Measurements from ENCODE around the gene GYPC. TPM values are rescaled to one million over a fixed set of nuclear protein-coding genes. Genes with fewer than 3 reads are reported as not detected.
"Not testable (repeated sequence)": the region's sequence is repeated elsewhere in the genome, so short reads cannot be mapped to it uniquely, and the experiment has no call there.

The GYPC gene
- total and polyA plus RNA-seq, 4 experiments from 2014 or later = 78.5 to 165 (median 113) TPM

DNA sequence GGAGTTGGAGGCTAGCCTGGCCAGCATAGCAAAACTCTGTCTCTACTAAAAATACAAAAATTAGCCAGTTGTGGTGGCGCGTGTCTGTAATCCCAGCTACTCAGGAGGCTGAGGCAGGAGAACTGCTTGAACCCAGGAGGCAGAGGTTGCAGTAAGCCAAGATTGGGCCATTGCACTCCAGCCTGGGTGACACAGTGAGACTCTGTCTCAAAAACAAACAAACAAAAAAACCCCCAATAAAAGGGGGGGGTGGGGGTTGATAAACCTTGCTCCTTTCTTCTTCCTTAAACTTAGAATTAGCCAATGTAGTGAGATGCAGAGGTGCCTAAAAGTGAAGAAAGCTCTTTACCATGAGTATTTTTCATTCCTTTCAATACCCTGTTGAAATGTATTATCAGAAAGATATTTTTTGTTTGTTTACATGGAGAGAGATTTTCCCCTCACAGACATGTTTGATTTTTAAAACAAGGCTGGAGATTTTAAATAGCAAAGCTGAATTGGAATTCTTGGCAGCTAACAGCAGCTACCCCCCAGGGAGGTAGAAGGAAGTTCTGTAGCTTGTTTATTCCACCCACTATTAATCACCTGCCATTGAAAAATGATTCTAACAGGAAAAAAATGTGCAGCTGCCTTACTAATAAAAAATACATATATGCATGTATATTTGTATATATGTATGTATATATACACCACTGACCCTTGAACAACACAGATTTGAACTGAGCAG lies 48.6 kb downstream of the GYPC start:
- no peak for DNase-seq
- Mint-ChIP-seq H3K4me3 (no peak overlapping the region), H3K27me3 (peaks cover 0 to 1% of the 10 kb centered on the region in 2 donors), H3K4me1 (peaks cover 0 to 8% (median 0%) of the 10 kb centered on the region in 4 donors), H3K36me3 (peaks cover 0 to 13% of the 10 kb centered on the region in 2 donors), H3K27ac (no peak overlapping the region), H3K9me3 (no peaks in the 10 kb centered on the region)
- H3K27ac ChIP-seq (ENCODE audit: low read depth, low read length) = no peak overlapping the region
- no peaks in the 10 kb centered on the region for H3K4me1 ChIP-seq (ENCODE audit: insufficient read depth, low read length)
- no peaks in the 10 kb centered on the region for H3K9me3 ChIP-seq (ENCODE audit: control insufficient read depth in 1 of 2, low read length in 2 of 2)
- no peaks in the 10 kb centered on the region for H3K36me3 ChIP-seq (ENCODE audit: insufficient read depth, low read length)
- no peaks in the 10 kb centered on the region for H3K27me3 ChIP-seq (ENCODE audit: insufficient read depth, low read length)
- H3K4me3 ChIP-seq (ENCODE audit: low read length in 2 of 2) = no peak overlapping the region
- POLR2A ChIA-PET (ENCODE audit: partially characterized antibody) = no interaction called here
- intact Hi-C loops (cut with micrococcal nuclease) = loop anchor here (5.0 kb wide), 1 partner anchor 47 kb away; the partner anchor contains the start of gene GYPC
- CTCF ChIA-PET (ENCODE audit: partially characterized antibody) = no interaction called here

DNA sequence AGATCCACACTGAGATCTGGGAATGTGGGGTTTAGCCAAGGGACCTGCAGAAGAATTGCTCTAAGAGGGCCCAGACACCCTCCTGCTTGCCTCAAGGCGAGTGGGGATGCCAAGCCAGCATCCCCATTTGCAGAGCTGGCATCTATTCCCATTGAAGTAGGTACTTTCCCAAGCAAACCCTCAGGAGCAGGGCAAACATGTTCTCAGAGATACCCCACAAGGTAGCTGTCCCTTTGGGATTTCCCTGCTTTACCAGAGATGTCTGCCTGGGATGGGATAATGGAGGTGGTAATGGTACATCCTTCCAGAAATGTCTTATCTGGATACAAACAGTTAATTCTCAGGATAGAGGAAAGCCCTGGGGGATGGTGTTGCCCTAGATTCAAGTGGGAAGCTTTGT lies 51.2 kb downstream of the GYPC start:
- no peaks in the 10 kb centered on the region for H3K27me3 ChIP-seq (ENCODE audit: insufficient read depth, low read length)
- H3K36me3 ChIP-seq (ENCODE audit: insufficient read depth, low read length) = no peaks in the 10 kb centered on the region
- intact Hi-C loops (cut with micrococcal nuclease) = no loop called here
- H3K4me1 ChIP-seq (ENCODE audit: insufficient read depth, low read length) = no peaks in the 10 kb centered on the region
- H3K27ac ChIP-seq (ENCODE audit: low read depth, low read length) = no peak overlapping the region
- CTCF ChIA-PET (ENCODE audit: partially characterized antibody) = no interaction called here
- Mint-ChIP-seq H3K9me3 (peaks cover 0 to 2% (median 0%) of the 10 kb centered on the region in 8 donors), H3K4me1 (peaks cover 0 to 3% (median 0%) of the 10 kb centered on the region in 4 donors), H3K27me3 (peaks cover 0 to under 1% of the 10 kb centered on the region in 2 donors), H3K36me3 (no peaks in the 10 kb centered on the region), H3K27ac (no peak overlapping the region), H3K4me3 (no peak overlapping the region)
- no peak overlapping the region for H3K4me3 ChIP-seq (ENCODE audit: low read length in 2 of 2)
- no peaks in the 10 kb centered on the region for H3K9me3 ChIP-seq (ENCODE audit: control insufficient read depth in 1 of 2, low read length in 2 of 2)
- DNase-seq = no peak
- POLR2A ChIA-PET (ENCODE audit: partially characterized antibody) = no interaction called here

DNA sequence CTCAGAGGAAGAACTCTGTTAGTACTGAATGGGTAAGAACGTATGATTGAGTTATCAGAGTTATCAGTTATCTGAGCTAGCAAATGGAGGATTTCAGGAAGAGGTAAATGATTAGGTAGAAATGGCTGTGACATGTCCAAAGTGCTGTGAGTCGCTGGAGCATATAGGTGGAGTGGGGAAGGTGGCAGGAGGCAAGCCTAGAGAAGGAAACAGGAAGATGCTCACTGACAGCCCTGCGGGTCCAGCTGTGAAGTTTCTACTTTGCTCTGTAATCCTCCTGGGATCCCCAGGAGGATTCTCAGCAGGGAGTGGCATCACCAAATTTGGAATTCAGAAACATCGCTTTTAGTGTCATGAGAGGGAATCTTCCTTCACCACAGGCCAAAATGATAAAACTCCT lies 52.0 kb downstream of the GYPC start:
- no peak overlapping the region for H3K4me3 Mint-ChIP-seq
- H3K4me3 ChIP-seq (ENCODE audit: low read length in 2 of 2) = no peak overlapping the region
- intact Hi-C loops (cut with micrococcal nuclease) = no loop called here
- peak overlapping the region in 1 of 7 donors; percentile 37 for H3K27ac Mint-ChIP-seq
- H3K9me3 Mint-ChIP-seq = peaks cover 0 to 2% (median 0%) of the 10 kb centered on the region in 8 donors
- CTCF ChIA-PET (ENCODE audit: partially characterized antibody) = no interaction called here
- no peak overlapping the region for H3K27ac ChIP-seq (ENCODE audit: low read depth, low read length)
- DNase-seq = no peak
- POLR2A ChIA-PET (ENCODE audit: partially characterized antibody) = no interaction called here
- H3K4me1 Mint-ChIP-seq = no peaks in the 10 kb centered on the region
- no peaks in the 10 kb centered on the region for H3K27me3 ChIP-seq (ENCODE audit: insufficient read depth, low read length)
- H3K9me3 ChIP-seq (ENCODE audit: control insufficient read depth in 1 of 2, low read length in 2 of 2) = no peaks in the 10 kb centered on the region
- H3K36me3 Mint-ChIP-seq = no peaks in the 10 kb centered on the region
- no peaks in the 10 kb centered on the region for H3K36me3 ChIP-seq (ENCODE audit: insufficient read depth, low read length)
- H3K4me1 ChIP-seq (ENCODE audit: insufficient read depth, low read length) = no peaks in the 10 kb centered on the region
- no peaks in the 10 kb centered on the region for H3K27me3 Mint-ChIP-seq

DNA sequence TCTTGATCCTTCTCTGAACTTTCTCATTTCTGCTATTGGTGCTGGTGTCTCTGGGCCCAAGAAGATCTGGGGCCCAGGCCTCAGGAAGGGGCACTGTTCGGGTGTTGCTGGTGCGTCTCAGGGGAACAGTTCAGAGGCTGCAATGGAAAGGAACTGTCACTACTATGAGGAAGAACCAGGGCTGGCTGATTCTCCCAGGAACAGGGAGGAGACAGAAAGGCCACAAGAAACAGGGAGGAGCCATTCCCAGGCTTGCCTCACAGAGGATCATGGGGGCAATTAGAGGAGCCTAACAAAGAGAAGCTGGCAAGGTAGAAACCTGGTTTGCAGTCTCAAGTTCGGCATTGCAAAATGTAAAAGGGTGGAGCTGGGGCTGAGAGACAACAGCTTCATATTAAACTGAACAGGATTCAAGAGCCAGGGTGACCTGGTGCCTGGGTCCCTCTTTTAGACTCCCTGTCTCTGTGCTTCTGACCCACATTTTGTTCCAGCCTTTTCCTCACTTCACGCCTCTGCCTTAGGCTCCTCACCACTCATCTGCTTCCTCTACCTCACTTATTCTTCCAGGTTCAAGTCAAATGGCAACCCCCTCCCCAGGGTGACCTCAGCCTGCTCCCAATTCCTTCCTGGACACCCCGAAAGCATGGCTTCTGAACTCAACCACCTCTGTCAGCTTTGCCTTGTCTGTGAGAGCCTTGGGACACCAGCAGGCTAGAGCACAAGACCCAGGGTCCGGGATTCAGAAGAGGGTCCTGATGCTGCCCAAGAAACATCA lies 58.4 kb downstream of the GYPC start:
- H3K36me3 Mint-ChIP-seq = no peaks in the 10 kb centered on the region
- Histone ChIP-seq H3K4me1 (ENCODE audit: insufficient read depth, low read length) (no peaks in the 10 kb centered on the region), H3K36me3 (ENCODE audit: insufficient read depth, low read length) (no peaks in the 10 kb centered on the region), H3K27me3 (ENCODE audit: insufficient read depth, low read length) (no peaks in the 10 kb centered on the region), H3K4me3 (ENCODE audit: low read length in 2 of 2) (no peak overlapping the region), H3K27ac (ENCODE audit: low read depth, low read length) (no peak overlapping the region), H3K9me3 (ENCODE audit: control insufficient read depth in 1 of 2, low read length in 2 of 2) (no peaks in the 10 kb centered on the region)
- H3K9me3 Mint-ChIP-seq = peaks cover 0 to 4% (median 0%) of the 10 kb centered on the region in 8 donors
- ChIA-PET CTCF (ENCODE audit: partially characterized antibody) (no interaction called here), POLR2A (ENCODE audit: partially characterized antibody) (no interaction called here)
- no peak overlapping the region for H3K27ac Mint-ChIP-seq
- no peak for DNase-seq
- H3K27me3 Mint-ChIP-seq = peaks cover 0 to 1% of the 10 kb centered on the region in 2 donors
- intact Hi-C loops (cut with micrococcal nuclease) = no loop called here
- no peak overlapping the region for H3K4me3 Mint-ChIP-seq
- peaks cover 0 to 2% (median 0%) of the 10 kb centered on the region in 4 donors for H3K4me1 Mint-ChIP-seq

DNA sequence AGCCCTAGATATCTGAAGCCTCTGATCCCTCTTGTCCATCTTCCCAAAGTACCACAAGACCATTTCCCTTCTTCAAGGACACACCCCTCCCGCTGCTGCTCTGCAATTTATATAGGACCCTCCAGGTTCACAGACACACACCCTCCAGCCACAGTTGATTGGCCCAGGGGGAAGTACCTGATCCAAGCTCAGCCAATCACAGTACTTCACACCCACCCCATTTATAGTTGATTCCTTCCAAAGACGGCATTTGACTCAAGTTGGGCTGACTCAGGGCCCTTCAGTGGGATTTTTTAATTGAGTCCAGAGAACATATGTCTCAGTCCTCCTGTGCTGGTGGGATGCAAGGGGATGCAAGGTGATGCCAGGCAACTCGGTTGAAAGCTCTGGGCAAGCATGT lies 59.2 kb downstream of the GYPC start:
- peaks cover 0 to 2% (median 0%) of the 10 kb centered on the region in 4 donors for H3K4me1 Mint-ChIP-seq
- H3K9me3 Mint-ChIP-seq = peaks cover 0 to 2% (median 0%) of the 10 kb centered on the region in 8 donors
- intact Hi-C loops (cut with micrococcal nuclease) = no loop called here
- Histone ChIP-seq H3K9me3 (ENCODE audit: control insufficient read depth in 1 of 2, low read length in 2 of 2) (no peaks in the 10 kb centered on the region), H3K36me3 (ENCODE audit: insufficient read depth, low read length) (no peaks in the 10 kb centered on the region), H3K27me3 (ENCODE audit: insufficient read depth, low read length) (no peaks in the 10 kb centered on the region), H3K4me3 (ENCODE audit: low read length in 2 of 2) (no peak overlapping the region), H3K4me1 (ENCODE audit: insufficient read depth, low read length) (no peaks in the 10 kb centered on the region), H3K27ac (ENCODE audit: low read depth, low read length) (no peak overlapping the region)
- no peak overlapping the region for H3K4me3 Mint-ChIP-seq
- peaks cover 1% of the 10 kb centered on the region in 2 donors for H3K27me3 Mint-ChIP-seq
- peak overlapping the region in 3 of 7 donors; percentile 6 to 49 (median 12) for H3K27ac Mint-ChIP-seq
- peaks cover 0 to 4% of the 10 kb centered on the region in 2 donors for H3K36me3 Mint-ChIP-seq
- POLR2A ChIA-PET (ENCODE audit: partially characterized antibody) = no interaction called here
- no peak for DNase-seq
- CTCF ChIA-PET (ENCODE audit: partially characterized antibody) = no interaction called here

- H3K4me1 Mint-ChIP-seq = peaks cover 0 to 2% (median 0%) of the 10 kb centered on the region in 4 donors
- Histone ChIP-seq H3K27me3 (ENCODE audit: insufficient read depth, low read length) (no peaks in the 10 kb centered on the region), H3K4me3 (ENCODE audit: low read length in 2 of 2) (no peak overlapping the region), H3K9me3 (ENCODE audit: control insufficient read depth in 1 of 2, low read length in 2 of 2) (no peaks in the 10 kb centered on the region), H3K27ac (ENCODE audit: low read depth, low read length) (no peak overlapping the region), H3K36me3 (ENCODE audit: insufficient read depth, low read length) (no peaks in the 10 kb centered on the region), H3K4me1 (ENCODE audit: insufficient read depth, low read length) (no peaks in the 10 kb centered on the region)
- H3K4me3 Mint-ChIP-seq = no peak overlapping the region
- ChIA-PET POLR2A (ENCODE audit: partially characterized antibody) (no interaction called here), CTCF (ENCODE audit: partially characterized antibody) (no interaction called here)
- H3K27ac Mint-ChIP-seq = no peak overlapping the region
- no peak for DNase-seq
- peaks cover 0 to 4% of the 10 kb centered on the region in 2 donors for H3K36me3 Mint-ChIP-seq
- peaks cover 1% of the 10 kb centered on the region in 2 donors for H3K27me3 Mint-ChIP-seq
- intact Hi-C loops (cut with micrococcal nuclease) = no loop called here
- H3K9me3 Mint-ChIP-seq = peaks cover 0 to 2% (median 0%) of the 10 kb centered on the region in 8 donors
Observed at GRCh38 chr2:126715576-126716406, 59.8 kb downstream of the GYPC start.

- H3K27ac ChIP-seq (ENCODE audit: low read depth, low read length); H3K4me1 Mint-ChIP-seq; POLR2A ChIA-PET (ENCODE audit: partially characterized antibody); CTCF ChIA-PET (ENCODE audit: partially characterized antibody); H3K4me3 ChIP-seq (ENCODE audit: low read length in 2 of 2); H3K36me3 ChIP-seq (ENCODE audit: insufficient read depth, low read length); H3K36me3 Mint-ChIP-seq; H3K27ac Mint-ChIP-seq; H3K9me3 Mint-ChIP-seq; H3K4me3 Mint-ChIP-seq; DNase-seq; H3K4me1 ChIP-seq (ENCODE audit: insufficient read depth, low read length); H3K27me3 Mint-ChIP-seq; H3K9me3 ChIP-seq (ENCODE audit: control insufficient read depth in 1 of 2, low read length in 2 of 2); intact Hi-C loops (cut with micrococcal nuclease); H3K27me3 ChIP-seq (ENCODE audit: insufficient read depth, low read length): not testable (repeated sequence)
Observed at GRCh38 chr2:126717277-126717676, 61.3 kb downstream of the GYPC start.

Measured in CD4-positive, alpha-beta memory T cell (primary cell).